Endodermal cell (in vitro differentiated cells): ENCODE data around the gene CFAP46. TPM values are rescaled to one million over a fixed set of nuclear protein-coding genes. Genes with fewer than 3 reads are reported as not detected.

Source experiments
- DNase-seq: peaks from one replicate; pipeline ENCODE4 v3.0.0-alpha.2; 2017
- H3K27ac ChIP-seq: 2 replicates; pipeline ENCODE4 v1.5.1; 2013; ENCODE audit warnings: mild to moderate bottlenecking, low read depth, low read length, moderate library complexity
- H3K27me3 ChIP-seq: 2 replicates; pipeline ENCODE4 v1.6.1; 2013; ENCODE audit warnings: mild to moderate bottlenecking, low read length, moderate library complexity; ENCODE audit not compliant: insufficient read depth, control insufficient read depth, poor library complexity, severe bottlenecking
- H3K36me3 ChIP-seq: 2 replicates; pipeline ENCODE4 v1.7.0; 2013; ENCODE audit warnings: mild to moderate bottlenecking, low read length, moderate library complexity; ENCODE audit not compliant: control insufficient read depth, insufficient read depth
- H3K4me1 ChIP-seq: one replicate; pipeline ENCODE4 v1.7.0; 2013; ENCODE audit warnings: low read length; ENCODE audit not compliant: control insufficient read depth, insufficient read depth
- H3K4me3 ChIP-seq: 2 replicates; pipeline ENCODE4 v1.5.1; 2013; ENCODE audit warnings: mild to moderate bottlenecking, low read length, moderate library complexity
- H3K9ac ChIP-seq: 2 replicates; pipeline ENCODE4 v1.6.1; 2013; ENCODE audit warnings: mild to moderate bottlenecking, low read length, moderate library complexity; ENCODE audit not compliant: poor library complexity, severe bottlenecking; ENCODE audit errors: extremely low read depth
- H3K9me3 ChIP-seq: 2 replicates; pipeline ENCODE4 v1.6.1; 2013; ENCODE audit warnings: mild to moderate bottlenecking, low read length, moderate library complexity; ENCODE audit not compliant: control insufficient read depth
- H3K27ac Mint-ChIP-seq: 2 replicates; pipeline ENCODE4 v1.8.0; 2020; ENCODE audit warnings: mixed read lengths
- H3K27me3 Mint-ChIP-seq: 2 replicates; pipeline ENCODE4 v1.8.0; 2021; ENCODE audit warnings: mild to moderate bottlenecking, mixed read lengths; ENCODE audit not compliant: insufficient read depth
- H3K36me3 Mint-ChIP-seq: 2 replicates; pipeline ENCODE4 v1.8.0; 2020; ENCODE audit warnings: low read depth, mixed read lengths
- H3K4me1 Mint-ChIP-seq: 2 replicates; pipeline ENCODE4 v1.8.0; 2020; ENCODE audit warnings: mixed read lengths
- H3K4me3 Mint-ChIP-seq: 2 replicates; pipeline ENCODE4 v1.8.0; 2020; ENCODE audit warnings: mild to moderate bottlenecking, moderate library complexity, mixed read lengths
- H3K9me3 Mint-ChIP-seq: 2 replicates; pipeline ENCODE4 v1.8.0; 2020; ENCODE audit warnings: mild to moderate bottlenecking, mixed read lengths
- WGBS, 2 experiments: methylation state at CpG; one replicate each; pipeline versions ENCODE4 v1.1.5 to v1.1.7; 2013; ENCODE audit warnings: missing lambda C conversion rate in 2 of 2, mixed read lengths in 1 of 2; ENCODE audit not compliant: insufficient coverage in 1 of 2, insufficient read length in 1 of 2; 5-methylcytosine and 5-hydroxymethylcytosine counted together
- total RNA-seq, 2 donors: library from RNA; stranded (reverse); fragmentation: NEBNext Ultra II Directional in 1 of 2; extraction: Animal tissue kit (Norgen Biotek cat#: 25700) in 1 of 2; gene quantifications; 2 replicates in 1 of 2; 3 replicates in 1 of 2; pipeline ENCODE4 v1.2.1, GENCODE V29; 2021
- TF ChIP-seq, protein P1 (sequence below): fragments of 200-600 bp; sonication (generic); conservative IDR thresholded peaks from 2 replicates; pipeline ENCODE4 v1.5.0; 2021; ENCODE audit warnings: antibody characterized with exemption, mild to moderate bottlenecking

Gene CFAP46
- total RNA-seq, 2 donors from 2014 or later, result 9.9 to 10.5 TPM

DNA sequence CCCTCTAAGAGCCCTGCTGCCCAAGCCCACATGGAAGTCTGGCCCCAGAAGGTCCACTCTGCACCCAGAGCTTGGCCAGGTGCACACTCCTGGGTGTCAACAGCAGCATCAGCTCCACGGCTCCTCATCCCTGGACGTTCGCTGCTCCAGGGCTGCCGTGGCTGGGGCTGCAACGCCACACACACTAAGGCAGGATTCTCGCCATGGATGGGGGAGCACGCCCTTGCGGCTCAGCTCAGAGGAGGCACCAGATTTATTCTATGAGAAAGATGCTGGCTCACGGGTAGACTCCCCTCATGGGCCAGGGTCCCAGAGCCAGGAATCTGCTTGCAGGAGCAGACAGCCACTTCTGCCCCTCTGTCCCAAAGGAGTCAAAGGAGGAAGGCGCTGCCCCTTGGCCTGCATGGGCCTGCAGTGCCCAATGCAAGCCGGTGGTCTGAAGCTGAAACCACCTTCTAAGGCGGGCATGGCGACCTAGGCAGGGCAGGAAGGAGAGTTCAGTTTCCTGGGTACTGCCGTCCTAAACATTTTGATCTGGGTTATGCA, 42.1 kb downstream of the CFAP46 start:
- Mint-ChIP-seq H3K36me3 (no peaks in the 10 kb centered on the region), H3K4me3 (no peak overlapping the region), H3K27ac (no peak overlapping the region), H3K9me3 (peaks cover 13% of the 10 kb centered on the region), H3K27me3 (no peaks in the 10 kb centered on the region), H3K4me1 (no peaks in the 10 kb centered on the region)
- 91 to 94% methylated on average over 12 to 14 of the region's 14 CpGs for WGBS, 2 experiments
- no peaks in the 10 kb centered on the region for H3K4me1 ChIP-seq
- no peaks in the 10 kb centered on the region for H3K27me3 ChIP-seq
- TF ChIP-seq, protein P1, sequence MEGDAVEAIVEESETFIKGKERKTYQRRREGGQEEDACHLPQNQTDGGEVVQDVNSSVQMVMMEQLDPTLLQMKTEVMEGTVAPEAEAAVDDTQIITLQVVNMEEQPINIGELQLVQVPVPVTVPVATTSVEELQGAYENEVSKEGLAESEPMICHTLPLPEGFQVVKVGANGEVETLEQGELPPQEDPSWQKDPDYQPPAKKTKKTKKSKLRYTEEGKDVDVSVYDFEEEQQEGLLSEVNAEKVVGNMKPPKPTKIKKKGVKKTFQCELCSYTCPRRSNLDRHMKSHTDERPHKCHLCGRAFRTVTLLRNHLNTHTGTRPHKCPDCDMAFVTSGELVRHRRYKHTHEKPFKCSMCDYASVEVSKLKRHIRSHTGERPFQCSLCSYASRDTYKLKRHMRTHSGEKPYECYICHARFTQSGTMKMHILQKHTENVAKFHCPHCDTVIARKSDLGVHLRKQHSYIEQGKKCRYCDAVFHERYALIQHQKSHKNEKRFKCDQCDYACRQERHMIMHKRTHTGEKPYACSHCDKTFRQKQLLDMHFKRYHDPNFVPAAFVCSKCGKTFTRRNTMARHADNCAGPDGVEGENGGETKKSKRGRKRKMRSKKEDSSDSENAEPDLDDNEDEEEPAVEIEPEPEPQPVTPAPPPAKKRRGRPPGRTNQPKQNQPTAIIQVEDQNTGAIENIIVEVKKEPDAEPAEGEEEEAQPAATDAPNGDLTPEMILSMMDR, result no peak
- H3K9me3 ChIP-seq, result no peaks in the 10 kb centered on the region
- DNase-seq, result no peak
- H3K27ac ChIP-seq, result no peak overlapping the region
- H3K9ac ChIP-seq, result no peak overlapping the region
- no peaks in the 10 kb centered on the region for H3K36me3 ChIP-seq
- no peak overlapping the region for H3K4me3 ChIP-seq

DNA sequence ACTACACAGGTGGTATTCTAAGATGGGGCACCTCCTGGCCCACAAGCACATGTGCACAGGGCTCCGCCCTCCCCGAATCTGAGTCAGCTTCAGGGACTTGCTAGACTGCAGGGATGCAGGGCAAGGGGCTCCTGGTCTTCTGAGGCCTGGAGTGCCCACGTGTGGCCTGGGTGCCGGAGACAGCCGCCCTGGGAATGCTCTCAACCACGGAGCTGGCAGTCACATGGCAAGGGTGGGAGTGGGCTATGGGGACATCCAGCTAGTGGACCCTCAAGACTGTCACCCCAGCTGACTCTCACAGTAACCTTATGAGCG, 42.7 kb downstream of the CFAP46 start:
- H3K27ac Mint-ChIP-seq, result no peak overlapping the region

DNA sequence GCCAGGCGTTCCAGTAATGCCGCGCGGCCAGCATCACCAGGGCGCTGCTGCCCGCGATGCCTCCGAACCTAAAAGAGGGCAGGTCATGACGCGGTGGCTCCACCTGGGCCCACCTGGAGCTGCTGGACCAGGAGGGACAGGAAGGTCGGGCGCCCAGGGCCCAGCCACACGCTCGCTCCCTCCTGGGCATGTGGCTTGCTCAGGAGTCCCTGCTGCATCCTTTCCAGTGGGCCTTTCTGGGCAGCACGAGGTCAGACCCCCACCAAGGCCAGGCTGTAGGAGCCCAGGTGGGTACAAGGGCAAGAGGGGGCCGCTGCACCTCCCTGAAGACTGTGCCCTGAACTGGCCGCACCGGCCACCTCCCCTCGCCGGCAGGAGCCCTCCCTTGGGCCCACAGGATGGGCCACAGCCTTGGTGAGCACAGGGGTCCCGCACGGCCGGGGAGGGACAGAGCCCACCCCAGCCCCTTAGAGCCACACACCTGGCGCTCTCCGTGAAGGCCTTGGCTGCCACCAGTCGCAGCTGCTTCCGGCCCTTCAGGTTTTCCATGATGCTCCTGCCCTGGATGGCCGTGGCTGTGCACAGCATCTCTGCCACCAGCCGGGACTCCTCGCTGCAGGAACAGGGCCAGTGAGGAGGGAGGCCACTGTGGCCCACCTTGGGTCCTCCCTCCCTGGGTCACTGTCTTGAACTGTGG, 43.2 kb downstream of the CFAP46 start:
- Histone ChIP-seq H3K27ac (no peak overlapping the region), H3K9ac (no peak overlapping the region), H3K4me3 (no peak overlapping the region), H3K9me3 (no peaks in the 10 kb centered on the region), H3K4me1 (no peaks in the 10 kb centered on the region), H3K36me3 (no peaks in the 10 kb centered on the region), H3K27me3 (no peaks in the 10 kb centered on the region)
- no peak overlapping the region for H3K4me3 Mint-ChIP-seq
- no peaks in the 10 kb centered on the region for H3K4me1 Mint-ChIP-seq
- no peaks in the 10 kb centered on the region for H3K27me3 Mint-ChIP-seq
- H3K9me3 Mint-ChIP-seq, result peaks cover 14% of the 10 kb centered on the region
- no peaks in the 10 kb centered on the region for H3K36me3 Mint-ChIP-seq
- TF ChIP-seq, protein P1, result no peak
- no peak for DNase-seq
- 93 to 96% methylated on average over 14 to 30 of the region's 30 CpGs for WGBS, 2 experiments
- no peak overlapping the region for H3K27ac Mint-ChIP-seq

More for the DNA sequence above, 42.7 kb downstream of the CFAP46 start:
- no peak overlapping the region for H3K4me3 ChIP-seq
- no peaks in the 10 kb centered on the region for H3K36me3 ChIP-seq
- Mint-ChIP-seq H3K9me3 (peaks cover 13% of the 10 kb centered on the region), H3K36me3 (no peaks in the 10 kb centered on the region), H3K27me3 (no peaks in the 10 kb centered on the region), H3K4me3 (no peak overlapping the region), H3K4me1 (no peaks in the 10 kb centered on the region)
- H3K9ac ChIP-seq, result no peak overlapping the region
- H3K27ac ChIP-seq, result no peak overlapping the region
- no peak for DNase-seq
- 88% methylated on average over 6 to 7 of the region's 7 CpGs for WGBS, 2 experiments
- H3K27me3 ChIP-seq, result no peaks in the 10 kb centered on the region
- TF ChIP-seq, protein P1, result no peak
- H3K4me1 ChIP-seq, result no peaks in the 10 kb centered on the region
- H3K9me3 ChIP-seq, result no peaks in the 10 kb centered on the region
